GM19328 (cell line): ENCODE results near the gene STAG1.
"Not testable (repeated sequence)": the region's sequence is repeated elsewhere in the genome, so short reads cannot be mapped to it uniquely, and the experiment has no call there.

ENCODE experiments used
- ATAC-seq: cut with Tn5 transposase; IDR thresholded peaks from one replicate; pipeline ENCODE4 v1.9.1; 2021; ENCODE audit warnings: mild to moderate bottlenecking, moderate library complexity; ENCODE audit not compliant: unreplicated experiment

Gene STAG1

DNA sequence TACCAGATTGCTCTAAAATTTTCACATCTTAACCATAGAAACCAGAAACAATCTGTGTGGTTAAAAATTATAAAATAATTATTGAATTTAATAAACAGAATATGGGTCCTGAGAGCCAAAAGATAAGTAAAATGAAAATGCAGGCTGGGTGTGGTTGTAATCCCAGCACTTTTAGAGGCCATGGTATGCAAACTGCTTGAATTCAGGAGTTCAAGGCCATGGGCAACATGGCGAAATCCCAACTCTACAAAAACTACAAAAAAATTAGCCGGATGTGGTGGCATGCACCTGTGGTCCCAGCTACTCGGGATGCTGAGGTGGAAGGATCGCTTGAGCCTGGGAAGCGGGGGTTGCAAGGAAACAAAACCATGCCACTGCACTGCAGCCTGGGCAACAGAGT, 236.1 kb downstream of the STAG1 start:
- no peak for ATAC-seq

DNA sequence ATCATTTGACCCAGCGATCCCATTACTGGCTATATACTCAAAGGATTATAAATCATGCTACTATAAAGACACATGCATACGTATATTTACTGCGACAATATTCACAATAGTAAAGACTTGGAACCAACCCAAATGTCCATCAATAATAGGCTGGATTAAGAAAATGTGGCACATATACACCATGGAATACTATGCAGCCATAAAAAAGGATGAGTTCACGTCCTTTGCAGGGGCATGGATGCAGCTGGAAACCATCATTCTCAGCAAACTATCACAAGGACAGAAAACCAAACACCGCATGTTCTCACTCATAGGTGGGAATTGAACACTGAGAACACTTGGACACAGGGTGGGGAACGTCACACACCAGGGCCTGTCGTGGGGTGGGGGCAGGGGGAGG, 237.6 kb downstream of the STAG1 start:
- ATAC-seq = not testable (repeated sequence)

DNA sequence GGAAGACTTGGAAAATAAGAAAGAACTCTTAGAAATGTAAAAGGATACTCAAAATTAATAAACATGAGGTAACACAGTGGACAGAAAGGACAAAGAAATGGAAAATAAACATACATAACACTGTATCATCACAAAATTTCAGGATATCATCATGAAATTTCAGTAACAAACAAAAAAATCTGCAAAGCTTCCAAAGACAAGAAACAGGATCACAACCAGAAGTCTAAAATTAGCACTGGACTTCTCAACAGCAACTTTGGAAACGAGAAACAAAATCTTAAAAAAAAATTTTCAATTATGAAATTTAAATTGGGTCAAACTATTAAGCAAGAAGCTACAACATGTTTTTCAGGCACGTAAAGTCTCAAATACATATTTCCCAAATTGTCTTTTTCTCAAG, 238.8 kb downstream of the STAG1 start:
- no peak for ATAC-seq

- no peak for ATAC-seq
Measured at GRCh38 chr3:136512381-136512780, 239.8 kb downstream of the STAG1 start.

- ATAC-seq = no peak
Measured at GRCh38 chr3:136505676-136506075, 246.5 kb downstream of the STAG1 start.

- no peak for ATAC-seq
Measured at GRCh38 chr3:136503056-136503455, 249.1 kb downstream of the STAG1 start.

DNA sequence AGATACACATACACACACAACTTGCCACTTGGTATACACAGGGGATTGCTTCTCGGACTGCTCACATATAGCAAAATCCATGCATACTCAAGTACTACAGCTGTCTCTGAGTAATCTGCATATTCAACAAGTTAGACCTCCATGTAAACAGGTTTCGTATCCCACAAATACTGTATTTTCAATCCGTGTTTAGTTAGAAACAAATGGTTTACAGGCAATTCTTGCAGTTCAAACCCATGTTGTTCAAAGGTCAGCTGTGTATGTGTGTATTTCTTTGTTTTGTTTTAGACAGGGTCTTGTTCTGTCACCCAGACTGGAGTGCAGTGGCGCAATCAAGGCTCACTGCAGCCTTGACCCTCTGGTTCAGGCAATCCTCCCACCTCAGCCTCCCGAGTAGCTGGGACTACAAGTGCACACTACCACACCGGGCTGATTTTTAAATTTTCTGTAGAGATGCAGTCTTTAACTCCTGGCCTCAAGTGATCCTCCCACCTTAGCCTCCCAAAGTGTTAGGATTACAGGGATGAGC, 253.2 kb downstream of the STAG1 start:
- ATAC-seq = no peak

DNA sequence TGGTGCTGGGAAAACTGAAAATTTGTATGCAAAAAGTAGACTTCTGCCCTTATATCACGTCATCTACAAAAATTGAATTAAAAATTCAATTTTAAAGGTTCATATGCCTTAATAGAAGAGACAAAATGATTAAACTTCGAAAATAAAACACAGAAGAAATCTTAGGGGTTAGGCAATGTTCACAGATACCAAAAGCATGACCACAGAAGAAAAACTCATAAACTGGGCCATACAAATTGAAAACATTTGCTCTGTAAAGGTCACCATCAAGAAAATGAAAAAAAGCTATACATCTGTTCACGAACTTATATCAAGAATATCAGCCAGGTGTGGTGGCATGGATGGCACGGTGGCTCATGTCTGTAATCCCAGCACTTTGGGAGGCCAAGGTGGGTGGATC, 257.0 kb downstream of the STAG1 start:
- ATAC-seq = no peak

- no peak for ATAC-seq
Measured at GRCh38 chr3:136490646-136491405, 261.4 kb downstream of the STAG1 start.

DNA sequence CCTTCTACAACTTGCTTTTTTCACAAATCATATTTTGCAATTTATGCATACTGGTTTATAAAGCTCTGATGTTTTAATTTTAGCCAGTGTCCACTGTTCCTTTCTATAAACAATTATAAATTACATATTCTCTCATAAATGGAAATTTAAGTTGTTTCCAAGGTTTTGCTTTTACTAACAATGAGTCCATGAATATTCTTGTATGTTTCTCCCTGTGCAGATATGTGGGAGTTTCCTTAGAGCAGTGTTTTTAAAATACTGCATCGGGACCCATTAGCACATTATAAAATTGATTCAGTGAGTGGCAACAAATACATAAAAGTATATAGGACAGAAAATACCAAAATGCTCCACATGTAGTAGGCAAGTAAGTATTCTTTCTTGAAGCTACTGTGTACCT, 266.4 kb downstream of the STAG1 start:
- no peak for ATAC-seq

DNA sequence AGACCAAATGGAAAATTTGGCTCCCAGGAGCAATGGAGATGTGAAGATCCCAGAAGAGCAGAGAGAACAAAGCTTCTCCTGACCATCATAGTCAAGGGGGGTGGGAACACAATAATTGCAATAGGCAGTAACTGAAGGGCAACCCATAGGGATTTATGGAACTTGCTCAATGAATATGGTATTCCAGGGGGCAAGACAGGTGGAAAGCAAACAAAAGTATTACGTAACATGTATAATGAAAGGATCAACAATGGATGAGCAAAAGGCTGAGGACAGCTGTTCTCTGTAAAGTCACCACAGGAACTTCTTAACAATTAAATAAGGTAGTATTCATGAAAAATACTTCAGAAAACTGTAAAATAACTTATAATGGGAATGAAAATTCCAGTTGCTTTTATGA, 275.9 kb downstream of the STAG1 start:
- no peak for ATAC-seq

DNA sequence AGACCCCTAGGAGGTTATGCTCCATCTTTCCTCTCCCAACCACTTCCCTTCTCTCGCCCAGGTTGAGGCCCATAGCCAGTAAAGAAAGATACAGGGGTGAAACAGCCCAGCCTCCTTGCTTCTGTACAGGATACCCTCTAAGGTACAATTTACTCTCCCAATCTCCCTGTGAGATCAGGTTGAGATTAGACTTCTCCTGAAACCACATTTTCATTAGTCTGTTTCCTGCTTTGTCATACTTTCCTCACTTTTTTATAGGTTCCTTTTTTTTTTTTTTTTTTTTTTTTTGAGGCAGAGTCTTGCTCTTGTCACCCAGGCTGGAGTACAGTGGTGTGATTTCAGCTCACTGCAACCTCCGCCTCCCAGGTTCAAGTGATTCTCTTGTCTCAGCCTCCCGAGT, 277.3 kb downstream of the STAG1 start:
- not testable (repeated sequence) for ATAC-seq

GRCh38 chr3:136473716-136474326, 278.4 kb downstream of the STAG1 start:
- ATAC-seq = no peak

DNA sequence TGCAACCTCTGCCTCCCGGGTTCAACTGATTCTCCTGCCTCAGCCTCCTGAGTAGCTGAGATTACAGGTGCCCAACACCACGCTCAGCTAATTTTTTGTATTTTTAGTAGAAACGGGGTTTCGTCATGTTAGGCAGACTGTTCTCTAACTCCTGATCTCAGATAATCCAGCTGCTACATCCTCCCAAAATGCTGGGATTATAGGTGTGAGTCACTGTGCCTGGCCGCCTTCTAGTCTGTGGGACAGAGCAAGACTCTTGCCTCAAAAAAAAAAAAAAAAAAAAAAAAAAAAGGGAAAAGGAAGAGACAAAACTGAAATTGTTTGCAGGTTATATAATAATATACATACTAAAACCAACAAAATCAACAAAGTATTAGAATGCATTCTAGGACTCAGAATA, 286.9 kb downstream of the STAG1 start:
- ATAC-seq = no peak

DNA sequence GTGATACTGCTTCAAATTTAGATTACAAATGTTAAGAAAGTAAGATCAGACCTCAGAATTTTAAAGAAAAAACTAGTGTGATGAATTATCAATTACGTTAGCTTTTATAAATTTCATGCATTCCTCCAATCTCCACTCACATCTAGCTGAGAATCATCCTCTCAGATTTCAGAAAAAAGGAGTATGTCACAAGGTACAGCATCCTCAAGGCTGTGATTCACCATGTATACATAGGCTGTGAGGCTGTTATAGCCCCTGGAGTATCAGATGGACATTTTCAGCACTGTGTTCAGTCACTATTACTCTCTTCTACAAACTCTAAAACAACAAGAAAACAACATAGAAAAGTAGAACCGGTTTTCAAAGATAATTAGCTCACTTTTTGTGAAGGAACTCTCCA, 287.7 kb downstream of the STAG1 start:
- no peak for ATAC-seq

DNA sequence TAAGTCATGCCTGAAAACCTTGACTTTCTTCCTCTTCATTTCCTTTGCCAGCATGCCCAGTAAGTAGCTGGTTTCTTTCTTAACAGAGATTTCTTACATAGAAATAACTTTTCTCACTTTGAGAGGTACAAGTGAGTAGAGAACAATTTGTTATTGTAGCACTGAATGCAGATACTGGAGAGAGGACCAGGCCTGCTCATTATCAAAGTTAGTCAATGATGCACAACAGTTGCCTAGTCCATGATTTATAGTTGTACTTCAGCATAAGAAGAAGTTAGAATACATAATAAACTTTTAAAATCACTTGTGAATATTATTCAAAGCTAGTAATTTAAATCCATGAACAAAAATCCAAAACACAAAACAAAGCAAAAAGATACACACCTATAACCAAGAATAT, 289.0 kb downstream of the STAG1 start:
- no peak for ATAC-seq

- no peak for ATAC-seq
Measured at GRCh38 chr3:136457793-136458192, 294.4 kb downstream of the STAG1 start.

GRCh38 chr3:136456196-136456595, 296.0 kb downstream of the STAG1 start:
- ATAC-seq = no peak

DNA sequence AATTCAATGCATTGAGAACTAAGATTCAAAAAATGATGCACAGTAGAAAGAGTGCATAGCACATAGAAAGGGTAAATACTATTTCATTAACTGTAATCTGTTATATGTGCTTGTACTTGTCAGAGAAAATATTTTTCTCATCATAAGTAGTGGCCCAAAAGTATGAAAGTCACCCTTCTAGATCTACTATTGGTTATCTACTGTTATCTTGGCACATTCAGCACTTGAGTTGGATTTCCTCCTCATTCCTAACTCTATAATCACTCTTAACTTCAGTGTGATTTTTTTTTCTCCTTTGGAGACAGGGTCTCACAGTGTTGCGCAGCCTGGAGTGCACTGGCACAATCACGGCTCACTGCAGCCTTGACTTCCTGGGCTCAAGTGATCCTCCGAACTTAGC, 307.6 kb downstream of the STAG1 start:
- no peak for ATAC-seq

- ATAC-seq = no peak
Measured at GRCh38 chr3:136437043-136437442, 315.1 kb downstream of the STAG1 start.

- ATAC-seq = no peak
Measured at GRCh38 chr3:136434429-136434828, 317.7 kb downstream of the STAG1 start.

DNA sequence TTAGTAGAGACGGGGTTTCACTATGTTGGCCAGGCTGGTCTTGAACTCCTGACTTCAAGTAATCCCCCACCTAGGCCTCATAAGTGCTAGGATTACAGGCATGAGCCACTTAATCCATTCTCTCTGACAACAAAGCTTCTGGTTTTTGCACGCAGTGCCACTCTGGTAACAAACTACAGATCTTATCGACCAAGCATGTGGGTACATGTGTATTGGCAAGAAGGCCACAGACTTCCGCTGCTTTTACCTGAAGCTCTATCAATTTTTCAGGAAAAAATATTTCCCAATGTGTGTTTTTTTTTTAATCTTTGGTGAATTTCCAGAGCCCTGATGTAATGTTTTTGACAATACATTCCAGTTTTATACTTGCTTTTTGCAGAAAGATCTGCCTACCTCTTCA, 319.5 kb downstream of the STAG1 start:
- no peak for ATAC-seq

GRCh38 chr3:136428167-136428566, 324.0 kb downstream of the STAG1 start:
- ATAC-seq = no peak
